ENCODE results near the gene TTC23L.

TTC23L gene

DNA sequence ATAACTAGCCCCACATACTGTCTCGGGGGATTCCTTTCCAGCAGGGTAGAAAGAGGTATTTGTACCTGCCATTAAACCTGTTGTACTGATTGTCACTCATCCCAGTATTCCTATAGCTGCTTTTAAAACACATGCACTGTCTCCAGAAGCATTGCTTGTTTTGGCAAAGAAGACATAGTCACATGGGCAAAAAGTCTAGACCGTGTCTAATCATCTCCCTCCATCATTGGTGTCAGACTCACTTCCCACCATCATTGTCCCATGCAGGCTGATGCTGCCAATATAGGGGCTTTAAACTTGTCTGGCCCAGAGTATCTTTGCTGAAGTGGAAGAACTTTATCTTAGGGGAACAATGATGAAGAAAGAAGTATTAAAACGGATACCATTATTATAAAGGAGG lies 103.0 kb downstream of the TTC23L start:
- FAIRE-seq = no peak
- no peak for TF ChIP-seq PAX5 (IDR thresholded peaks at IDR 0.05; ENCODE audit: insufficient read depth, low read length, severe bottlenecking)
- TF ChIP-seq SPI1 (IDR thresholded peaks at IDR 0.05; ENCODE audit: low read depth, low read length) = no peak
- no peak for TF ChIP-seq POLR2AphosphoS5 (IDR thresholded peaks at IDR 0.05; ENCODE audit: low read depth, low read length)
- no peak for TF ChIP-seq POLR2A (IDR thresholded peaks at IDR 0.05; ENCODE audit: low read depth, low read length)
- no peak for TF ChIP-seq POU2F2 (IDR thresholded peaks at IDR 0.05; ENCODE audit: low read depth, low read length)
- no peak for TF ChIP-seq TAF1 (IDR thresholded peaks at IDR 0.05; ENCODE audit: low read depth, low read length)
- no peak for DNase-seq (ENCODE audit: insufficient read length, low spot score)

DNA sequence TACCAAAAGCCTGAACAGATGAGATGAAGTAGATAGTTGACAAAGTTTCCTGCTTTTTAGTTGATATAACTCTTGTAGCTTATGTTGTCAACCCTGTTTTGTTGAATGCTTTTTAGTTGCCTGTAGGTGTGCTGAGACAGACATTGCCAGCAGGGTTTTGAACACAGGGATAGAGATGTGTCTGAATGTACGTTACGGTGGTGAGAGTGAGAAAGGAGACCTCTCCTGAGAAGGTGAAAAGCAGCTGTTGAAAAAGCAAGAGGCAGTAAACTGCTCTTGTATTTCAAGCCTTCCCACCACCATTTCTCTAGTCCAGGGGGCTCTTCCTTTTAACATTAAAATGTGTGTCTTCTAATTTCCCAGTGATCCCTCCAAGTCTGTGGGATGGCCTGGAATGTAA lies 105.1 kb downstream of the TTC23L start:
- FAIRE-seq = no peak
- DNase-seq (ENCODE audit: insufficient read length, low spot score) = no peak
- TF ChIP-seq POLR2AphosphoS5 (IDR thresholded peaks at IDR 0.05; ENCODE audit: low read depth, low read length) (no peak), SPI1 (IDR thresholded peaks at IDR 0.05; ENCODE audit: low read depth, low read length) (no peak)

DNA sequence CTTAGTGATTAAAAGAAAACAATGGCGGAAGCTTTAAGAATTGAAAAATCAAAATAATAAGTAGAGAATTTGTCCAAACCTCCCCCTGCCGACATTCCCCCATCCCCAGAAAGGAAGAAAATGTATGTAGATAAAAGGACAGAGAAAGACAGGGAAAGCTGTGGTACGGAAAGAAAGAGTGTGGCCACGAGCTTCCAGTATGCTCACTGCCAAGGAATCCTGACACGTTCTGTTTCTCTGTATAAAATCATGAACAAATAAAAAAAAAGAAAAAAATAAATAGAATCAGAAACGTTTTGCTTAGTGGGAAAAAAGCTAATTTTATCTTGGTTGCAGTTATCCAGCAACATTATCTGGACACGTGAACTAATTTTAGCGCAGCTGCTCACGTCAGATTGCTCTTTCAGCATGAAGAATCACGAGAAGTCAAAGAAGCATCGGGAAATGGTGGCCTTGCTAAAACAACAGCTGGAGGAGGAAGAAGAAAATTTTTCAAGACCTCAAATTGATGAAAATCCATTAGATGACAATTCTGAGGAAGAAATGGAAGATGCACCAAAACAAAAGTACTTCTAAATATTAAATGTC lies 105.6 kb downstream of the TTC23L start:
- FAIRE-seq = no peak
- no peak for DNase-seq (ENCODE audit: insufficient read length, low spot score)
- TF ChIP-seq POLR2A (IDR thresholded peaks at IDR 0.05; ENCODE audit: low read depth, low read length) = no peak
- TF ChIP-seq POU2F2 (IDR thresholded peaks at IDR 0.05; ENCODE audit: low read depth, low read length) = no peak
- no peak for TF ChIP-seq TAF1 (IDR thresholded peaks at IDR 0.05; ENCODE audit: low read depth, low read length)
- no peak for TF ChIP-seq PAX5 (IDR thresholded peaks at IDR 0.05; ENCODE audit: insufficient read depth, low read length, severe bottlenecking)
- TF ChIP-seq SPI1 (IDR thresholded peaks at IDR 0.05; ENCODE audit: low read depth, low read length) = no peak
- TF ChIP-seq POLR2AphosphoS5 (IDR thresholded peaks at IDR 0.05; ENCODE audit: low read depth, low read length) = no peak
